ENCODE results near the gene CXCL10.
"Not testable (repeated sequence)": the region's sequence is repeated elsewhere in the genome, so short reads cannot be mapped to it uniquely, and the experiment has no call there.

CXCL10 gene

GRCh38 chr4:76028350-76028765, 5.1 kb upstream of the CXCL10 start:
- no peak for DNase-seq (ENCODE audit: low read depth, low spot score)

- DNase-seq (ENCODE audit: low read depth, low spot score): no peak
Measured at GRCh38 chr4:76024065-76024464, 768 bp upstream of the CXCL10 start.

GRCh38 chr4:76022677-76023076, 620 bp downstream of the CXCL10 start:
- no peak for DNase-seq (ENCODE audit: low read depth, low spot score)

- DNase-seq (ENCODE audit: low read depth, low spot score): no peak
Measured at GRCh38 chr4:76022031-76022430, 1.3 kb downstream of the CXCL10 start.

GRCh38 chr4:76017056-76017686, 6.1 kb downstream of the CXCL10 start:
- no peak for DNase-seq (ENCODE audit: low read depth, low spot score)

GRCh38 chr4:76016393-76016792, 6.9 kb downstream of the CXCL10 start:
- no peak for DNase-seq (ENCODE audit: low read depth, low spot score)

GRCh38 chr4:76013540-76013939, 9.8 kb downstream of the CXCL10 start:
- DNase-seq (ENCODE audit: low read depth, low spot score): no peak

GRCh38 chr4:76012388-76012801, 10.9 kb downstream of the CXCL10 start:
- no peak for DNase-seq (ENCODE audit: low read depth, low spot score)

GRCh38 chr4:76011700-76012387, 11.5 kb downstream of the CXCL10 start:
- DNase-seq (ENCODE audit: low read depth, low spot score): no peak

- no peak for DNase-seq (ENCODE audit: low read depth, low spot score)
Measured at GRCh38 chr4:76011018-76011670, 12.2 kb downstream of the CXCL10 start.

- no peak for DNase-seq (ENCODE audit: low read depth, low spot score)
Measured at GRCh38 chr4:76010576-76010975, 12.7 kb downstream of the CXCL10 start.

- DNase-seq (ENCODE audit: low read depth, low spot score): no peak
Measured at GRCh38 chr4:76009311-76009710, 14.0 kb downstream of the CXCL10 start.

GRCh38 chr4:76007089-76007862, 16.0 kb downstream of the CXCL10 start, which contains the start of gene CXCL9:
Gene CXCL9 (minus strand): TSS chr4:76007509. CDS start chr4:76007449, 60 bp downstream.
- no peak for DNase-seq (ENCODE audit: low read depth, low spot score)

- no peak for DNase-seq (ENCODE audit: low read depth, low spot score)
Measured at GRCh38 chr4:76003620-76004019, 19.7 kb downstream of the CXCL10 start.

- no peak for DNase-seq (ENCODE audit: low read depth, low spot score)
Measured at GRCh38 chr4:76003035-76003434, 20.3 kb downstream of the CXCL10 start.

GRCh38 chr4:76002176-76002575, 21.1 kb downstream of the CXCL10 start:
- no peak for DNase-seq (ENCODE audit: low read depth, low spot score)

- DNase-seq (ENCODE audit: low read depth, low spot score): no peak
Measured at GRCh38 chr4:76001700-76002099, 21.6 kb downstream of the CXCL10 start.

- DNase-seq (ENCODE audit: low read depth, low spot score): no peak
Measured at GRCh38 chr4:76000279-76000678, 23.0 kb downstream of the CXCL10 start.

GRCh38 chr4:75998525-75999147, 24.7 kb downstream of the CXCL10 start:
- not testable (repeated sequence) for DNase-seq (ENCODE audit: low read depth, low spot score)

GRCh38 chr4:75997946-75998345, 25.4 kb downstream of the CXCL10 start:
- DNase-seq (ENCODE audit: low read depth, low spot score): no peak

GRCh38 chr4:75997081-75997480, 26.2 kb downstream of the CXCL10 start:
- DNase-seq (ENCODE audit: low read depth, low spot score): no peak

- no peak for DNase-seq (ENCODE audit: low read depth, low spot score)
Measured at GRCh38 chr4:75995727-75996126, 27.6 kb downstream of the CXCL10 start.
